GM18498 (cell line): ENCODE measurements around the gene CFAP100.

Source experiments
- ATAC-seq: cut with Tn5 transposase; IDR thresholded peaks from one replicate; pipeline ENCODE4 v1.9.1; 2021; ENCODE audit warnings: mild to moderate bottlenecking, moderate library complexity; ENCODE audit not compliant: unreplicated experiment

Gene CFAP100

DNA sequence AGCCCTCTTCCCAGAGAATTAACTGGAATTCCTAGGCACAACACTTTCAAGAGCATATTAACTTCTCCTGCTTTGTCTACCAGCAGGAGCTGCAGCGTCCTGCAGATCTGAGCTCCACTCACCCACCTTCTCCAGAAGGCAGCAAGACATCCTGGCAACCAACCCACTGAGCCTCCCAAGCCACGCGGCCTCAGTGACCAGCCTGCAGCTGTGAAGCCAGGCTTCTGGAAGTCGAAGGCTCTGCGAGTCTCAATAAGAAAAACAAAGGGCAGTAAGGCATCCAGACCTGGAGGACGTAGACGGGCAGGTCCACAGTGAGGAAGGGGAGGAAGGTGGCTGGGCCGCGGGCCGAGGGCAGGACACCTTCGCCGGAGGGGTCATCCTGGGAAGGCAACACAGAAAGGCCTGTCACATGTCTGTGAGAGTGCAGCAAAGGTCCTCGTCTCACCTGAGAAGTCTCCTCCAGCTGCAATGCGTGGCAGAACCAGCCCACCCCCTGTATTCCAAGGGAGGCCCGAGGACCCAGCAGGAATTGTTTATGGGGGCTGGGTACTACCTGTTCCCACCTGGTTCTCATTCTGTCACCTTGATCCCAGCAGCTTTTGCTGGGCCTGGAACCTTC lies 44.7 kb downstream of the CFAP100 start:
- ATAC-seq = no peak

DNA sequence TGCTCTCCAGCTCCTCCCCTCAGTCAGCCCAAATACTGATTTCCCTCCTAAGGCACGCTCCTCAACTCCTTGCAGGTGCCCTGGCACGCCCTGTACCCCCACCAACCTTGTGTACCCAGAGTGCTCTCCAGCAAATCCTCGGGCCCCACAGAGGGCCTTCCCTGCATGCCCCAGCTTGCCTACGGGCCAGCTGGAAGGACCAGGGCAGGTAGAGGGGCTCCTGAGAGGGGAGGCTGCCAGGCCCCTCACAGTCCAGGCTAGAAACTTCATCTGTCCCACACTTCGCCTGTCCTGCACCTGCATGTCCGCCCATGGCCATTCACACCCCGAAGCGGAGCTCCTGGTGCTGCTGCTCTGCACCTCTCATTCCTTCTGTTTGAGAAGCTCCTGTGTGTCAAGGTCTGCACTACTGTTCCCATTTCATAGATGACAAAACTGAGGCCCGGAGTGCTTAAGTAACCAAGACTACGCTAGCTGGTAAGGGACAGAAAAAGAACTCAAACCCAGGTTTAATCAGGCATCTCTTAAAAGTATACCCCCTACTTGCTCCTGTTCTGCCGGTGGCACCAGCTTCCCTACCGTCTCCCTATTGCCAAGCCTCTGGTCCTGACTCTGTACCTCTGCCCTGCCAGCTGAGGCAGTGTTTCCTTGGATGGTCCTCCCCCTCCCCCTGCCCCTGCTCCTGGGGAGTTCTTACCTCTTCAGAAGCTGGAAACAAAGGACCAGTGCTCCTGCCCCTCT lies 45.4 kb downstream of the CFAP100 start:
- ATAC-seq = no peak

DNA sequence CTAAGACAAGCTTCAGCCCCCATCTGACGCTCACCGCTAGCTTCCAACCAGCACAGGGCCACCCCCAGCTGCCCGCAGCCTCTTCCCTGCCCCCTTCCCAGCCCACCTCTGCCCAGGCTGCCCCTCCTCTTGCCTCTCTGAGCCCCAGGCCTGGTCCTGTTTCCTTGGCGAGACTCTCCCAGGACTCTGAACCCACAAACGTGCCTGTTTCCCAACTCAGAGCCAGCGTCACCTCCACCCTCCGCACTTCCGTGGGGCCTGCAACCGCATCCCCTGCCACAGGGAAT lies 45.9 kb downstream of the CFAP100 start:
- no peak for ATAC-seq

DNA sequence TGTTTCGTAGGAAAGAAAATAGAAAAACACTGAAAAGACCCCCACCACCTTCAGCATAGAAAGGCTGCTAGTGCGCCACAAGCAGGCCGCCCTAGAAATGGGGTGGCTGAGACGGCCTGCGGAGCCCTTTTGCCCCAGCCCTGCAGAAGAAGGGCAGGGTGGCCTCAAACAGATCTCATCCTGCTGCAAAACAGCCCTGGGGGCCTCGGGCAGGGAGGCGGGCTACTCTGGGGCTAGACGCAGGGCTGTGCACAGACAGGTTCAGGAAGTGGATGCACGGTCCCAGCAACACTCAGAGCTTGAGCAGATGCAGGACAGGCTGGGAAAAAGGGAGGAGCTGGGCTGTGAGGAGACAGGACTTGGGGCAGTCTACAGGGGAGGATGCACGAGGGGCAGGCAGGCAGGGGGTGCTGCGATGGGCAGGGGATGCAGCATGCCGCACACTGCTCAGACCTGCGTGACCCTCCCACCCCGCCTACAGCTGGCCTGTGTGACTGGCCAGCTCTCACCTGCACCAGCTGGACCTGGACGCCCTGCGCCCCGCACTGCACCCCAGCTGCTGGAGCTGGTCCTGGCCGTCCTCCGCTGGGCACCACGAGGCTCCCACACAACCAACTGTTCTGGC lies 46.7 kb downstream of the CFAP100 start:
- ATAC-seq = no peak

DNA sequence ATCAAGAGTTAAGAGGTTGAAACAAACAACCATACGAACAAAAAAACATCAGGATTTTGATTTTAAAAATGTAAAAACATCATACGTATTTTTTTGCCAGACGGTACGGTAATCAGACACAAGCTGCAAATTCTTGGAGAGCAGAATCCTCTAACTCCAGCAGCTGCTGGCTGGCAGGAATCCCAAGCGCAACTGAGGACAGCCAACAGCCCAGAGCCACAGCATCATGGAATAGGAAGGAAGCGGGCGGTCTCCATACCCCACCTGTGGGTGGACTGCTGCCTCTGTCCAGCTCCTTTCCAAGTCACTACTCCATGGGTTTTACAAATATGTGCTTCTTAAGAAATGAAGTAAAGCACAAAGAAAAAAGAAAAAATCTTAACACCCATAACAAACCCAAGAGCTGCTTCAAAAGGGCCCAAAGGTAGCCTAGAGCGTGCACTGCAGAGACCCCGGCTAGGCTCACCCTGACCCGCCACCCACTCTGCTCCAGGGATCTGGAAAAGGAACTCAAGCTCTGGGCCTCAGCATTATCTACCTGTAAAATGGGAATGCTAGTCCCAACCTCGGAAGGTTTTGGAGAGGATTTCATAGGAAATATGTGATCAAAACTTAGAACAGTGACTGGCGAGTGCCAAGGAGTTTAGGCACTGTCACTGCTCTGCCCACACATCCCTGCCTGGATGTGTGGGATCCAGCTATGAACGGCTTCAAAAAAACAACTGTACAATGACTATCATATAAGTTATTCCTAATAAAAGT lies 47.6 kb downstream of the CFAP100 start:
- no peak for ATAC-seq

DNA sequence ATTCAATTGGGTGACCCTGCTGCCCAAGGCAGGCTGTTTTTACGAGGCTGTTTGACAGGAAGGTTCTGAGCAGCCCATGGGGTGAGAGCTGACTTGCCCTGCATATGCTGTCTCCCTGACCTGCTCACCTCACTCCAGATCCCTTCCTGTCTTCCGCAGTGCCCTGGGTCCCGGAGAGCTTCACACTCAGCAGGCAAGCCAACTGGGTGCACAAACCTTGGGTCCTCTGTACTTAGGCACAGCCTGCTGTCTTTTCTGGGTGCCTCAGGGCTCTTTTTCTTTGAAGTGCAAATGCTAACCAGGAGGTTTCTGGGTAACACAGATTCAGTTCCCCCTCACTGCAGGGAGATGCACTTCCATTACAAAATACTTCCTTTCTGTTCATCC lies 48.1 kb downstream of the CFAP100 start:
- no peak for ATAC-seq

DNA sequence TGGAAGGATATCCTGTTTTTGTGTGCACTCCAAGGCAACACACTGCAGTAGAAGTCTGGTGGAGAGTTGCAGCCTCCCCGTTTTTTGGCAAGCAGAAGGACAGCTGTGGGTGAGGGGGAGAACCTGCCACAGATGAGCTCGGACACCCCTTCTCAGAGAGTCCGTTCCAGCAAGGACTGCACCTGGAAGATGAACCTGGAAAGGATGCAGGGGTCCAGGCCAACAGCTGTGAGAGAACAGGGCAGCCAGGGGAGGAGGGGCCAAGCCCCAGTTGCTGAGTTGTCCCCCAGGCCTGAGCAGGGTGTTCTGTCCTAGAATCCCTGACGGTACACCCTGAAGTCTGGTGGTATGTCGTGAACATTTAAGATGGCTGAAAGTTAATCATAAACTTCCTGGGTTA lies 50.8 kb downstream of the CFAP100 start:
- no peak for ATAC-seq

DNA sequence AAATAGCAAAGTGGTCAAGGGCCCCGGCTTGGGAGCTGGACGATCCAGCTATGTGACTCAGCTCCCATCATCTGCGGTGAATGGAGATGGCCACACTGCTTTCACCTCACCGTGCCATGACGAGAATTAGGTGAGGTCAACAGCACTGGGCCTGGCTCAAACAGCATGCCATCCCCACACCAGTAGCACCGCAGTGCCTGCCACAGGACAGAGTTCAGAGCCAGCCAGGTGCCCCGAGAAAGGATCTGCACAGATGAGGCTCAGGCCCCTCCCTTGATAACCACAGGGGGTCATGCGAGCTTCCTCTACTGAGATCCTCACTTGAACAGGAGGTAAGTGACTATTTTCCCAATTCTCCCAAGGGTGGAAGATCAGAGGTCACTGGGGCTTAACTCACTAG lies 51.6 kb downstream of the CFAP100 start:
- no peak for ATAC-seq

DNA sequence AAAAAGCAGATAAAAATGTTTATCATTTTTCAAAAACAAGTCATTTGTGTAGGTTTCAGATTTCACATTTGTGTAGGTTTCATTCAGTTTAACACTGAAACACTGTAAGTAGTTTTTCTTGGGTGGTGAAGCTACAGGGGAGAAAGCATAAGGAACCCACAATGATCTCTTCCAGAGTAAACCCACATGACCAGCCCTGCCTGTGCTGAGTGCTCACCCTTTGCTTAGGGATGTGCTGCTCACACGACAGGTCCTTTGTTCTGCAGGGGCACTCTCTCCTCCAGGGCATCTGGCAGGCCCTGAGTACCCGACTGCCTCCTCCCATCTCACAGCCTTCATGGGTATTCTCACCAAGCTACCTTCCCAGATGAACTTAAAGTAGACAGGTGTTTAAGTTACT lies 52.1 kb downstream of the CFAP100 start:
- no peak for ATAC-seq

DNA sequence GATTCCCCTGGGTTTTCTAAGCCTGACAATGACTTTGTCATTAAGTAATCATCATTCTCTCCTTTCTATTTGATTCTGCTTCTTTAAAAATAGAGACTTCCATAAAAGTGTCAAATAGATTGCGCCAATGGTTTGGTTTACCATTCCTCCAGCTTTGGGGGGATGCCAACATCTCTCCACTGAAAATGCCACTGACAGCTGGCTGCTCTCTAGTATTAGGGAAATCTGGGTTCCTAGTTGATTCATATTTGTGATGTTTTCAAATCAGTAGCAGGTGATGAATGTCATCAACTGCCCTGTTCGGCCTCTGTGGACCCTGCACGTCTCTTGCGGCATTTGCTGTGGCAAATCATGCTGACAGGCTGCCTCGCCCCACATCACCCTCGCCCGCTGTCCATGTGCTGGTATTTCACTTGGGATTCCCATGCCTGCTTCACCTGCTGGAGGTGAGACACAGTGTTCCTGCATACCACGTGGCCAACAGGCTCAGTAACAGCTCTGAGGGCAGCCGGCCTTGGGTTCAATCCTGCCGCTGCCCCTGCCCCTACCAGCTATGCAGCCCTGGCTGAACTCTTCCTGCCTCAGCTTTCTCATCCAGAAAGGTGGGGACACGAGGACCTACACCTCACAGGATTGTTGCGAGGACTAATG lies 52.9 kb downstream of the CFAP100 start:
- ATAC-seq = no peak

DNA sequence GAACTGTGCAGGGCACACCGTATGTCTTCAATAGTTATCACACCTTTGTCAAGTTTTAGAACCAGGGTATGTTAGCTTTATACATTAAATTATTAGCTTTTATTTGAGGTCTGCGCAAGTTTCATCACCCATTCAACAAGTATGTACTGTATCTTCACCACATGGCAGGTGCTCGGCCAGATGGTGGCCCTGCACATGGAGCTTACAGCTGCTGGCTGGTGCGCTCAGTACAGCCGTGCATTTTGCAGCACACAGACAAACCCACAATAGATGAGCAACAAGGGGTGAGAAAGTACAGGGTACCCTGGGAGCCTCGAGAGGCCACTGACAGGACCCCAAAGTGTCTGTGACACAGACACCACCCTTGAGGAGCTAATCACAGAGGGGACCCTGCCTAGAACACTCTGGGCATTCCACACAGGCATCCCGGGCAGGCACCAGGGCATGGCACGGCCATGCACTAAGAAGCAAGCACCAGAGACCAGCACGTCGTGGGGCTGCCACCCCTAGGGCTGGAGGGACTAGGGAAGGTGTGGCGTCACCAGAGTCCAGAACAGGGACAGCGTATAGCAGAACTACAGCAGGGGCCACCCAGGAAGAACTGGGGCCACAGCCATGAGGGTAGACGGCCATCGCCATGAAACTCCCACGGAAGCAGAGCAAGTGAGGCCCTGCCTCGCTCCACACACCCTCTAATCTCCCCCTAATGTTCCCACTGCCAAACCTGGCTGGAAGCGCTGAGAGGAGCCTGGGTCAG lies 53.6 kb downstream of the CFAP100 start:
- ATAC-seq = no peak

DNA sequence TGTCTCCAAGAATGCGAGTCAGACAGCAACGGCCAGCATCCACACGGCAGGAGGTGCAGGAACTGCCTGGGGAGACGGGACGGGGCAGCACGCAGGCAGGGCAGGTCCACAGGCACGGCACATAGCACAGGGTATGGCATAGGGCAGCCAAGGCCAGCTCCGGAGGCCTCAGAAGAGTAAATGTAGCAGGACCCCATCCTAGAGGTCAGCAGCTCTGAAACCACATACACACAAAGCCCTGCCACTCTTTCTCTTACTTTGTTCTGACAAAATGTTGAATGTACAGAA lies 54.1 kb downstream of the CFAP100 start:
- ATAC-seq = no peak

DNA sequence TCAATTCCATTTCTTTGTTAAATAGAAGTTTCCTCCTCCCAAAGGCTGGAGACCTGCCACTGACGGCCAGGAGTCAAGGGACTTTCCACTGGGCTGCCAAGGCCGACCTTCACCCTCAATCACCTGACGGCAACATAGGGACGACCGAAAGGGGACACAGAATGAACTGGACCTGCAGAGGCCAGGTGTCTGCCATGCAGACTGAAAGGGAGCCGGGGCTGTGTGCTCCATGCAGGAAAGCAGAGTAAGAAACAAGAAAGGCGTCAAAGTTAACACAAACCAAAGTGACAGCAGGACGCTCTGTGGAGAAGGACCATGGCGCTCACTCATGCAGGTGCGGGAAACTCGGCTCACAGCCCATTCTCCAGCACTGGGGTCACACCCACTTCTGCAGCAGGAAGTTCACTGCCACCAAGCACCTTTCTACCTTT lies 54.9 kb downstream of the CFAP100 start:
- ATAC-seq = no peak

DNA sequence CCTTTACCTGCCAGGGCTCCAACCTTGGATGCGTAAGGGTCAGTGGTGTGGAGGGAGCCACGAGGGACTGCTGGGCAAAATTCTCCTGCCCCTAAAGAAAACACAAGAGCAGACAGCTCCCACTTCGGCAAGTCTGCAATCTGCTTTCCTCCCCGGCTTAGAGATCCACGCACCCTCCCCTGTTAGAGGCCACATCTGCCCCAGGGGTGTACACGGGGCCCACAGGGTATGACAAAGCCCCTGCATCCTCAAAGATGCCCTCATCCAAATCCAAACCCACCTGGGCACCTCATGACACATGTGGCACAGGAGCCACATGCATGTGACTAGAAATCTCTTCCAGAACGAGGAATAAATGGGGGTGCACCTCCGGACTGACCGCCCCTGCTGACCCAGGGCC lies 55.5 kb downstream of the CFAP100 start:
- ATAC-seq = no peak

DNA sequence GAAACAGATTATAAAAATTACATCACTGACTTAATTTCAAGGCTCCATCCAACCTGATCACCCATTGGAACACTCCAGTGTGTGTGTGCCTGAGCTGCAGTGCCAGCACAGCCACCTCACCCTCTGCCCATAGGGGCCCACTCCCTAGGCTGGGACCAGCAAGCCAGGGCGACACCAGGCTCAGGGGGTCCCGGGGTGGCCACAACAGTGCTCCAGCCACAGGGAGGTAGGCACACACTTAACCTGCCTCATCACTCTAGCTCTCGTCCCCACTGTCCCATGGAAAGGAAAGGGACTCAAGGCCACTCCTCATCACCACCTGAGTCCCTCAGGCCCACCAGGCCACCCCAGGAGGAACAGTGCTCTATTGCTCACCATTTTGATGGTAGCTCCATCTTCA lies 56.0 kb downstream of the CFAP100 start:
- ATAC-seq = no peak

DNA sequence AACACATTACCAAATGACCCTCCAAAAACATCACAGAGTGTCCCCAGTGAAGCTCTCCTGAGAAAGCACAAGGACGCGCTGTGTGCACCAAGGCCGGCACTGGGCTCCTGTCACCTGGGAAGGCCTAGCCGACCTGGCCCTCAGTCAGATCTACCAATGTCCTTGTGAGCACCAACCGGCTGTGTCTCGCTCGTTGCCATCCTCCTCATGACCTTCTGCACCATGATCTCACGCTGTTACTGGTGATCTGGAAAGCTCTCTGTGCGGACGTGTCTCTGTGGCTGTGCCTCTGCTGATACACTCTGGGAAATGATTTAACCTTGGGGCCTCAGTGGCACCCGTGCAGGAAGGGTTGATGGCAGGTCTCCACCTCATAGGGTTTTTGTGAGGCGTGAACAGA lies 56.8 kb downstream of the CFAP100 start:
- no peak for ATAC-seq

DNA sequence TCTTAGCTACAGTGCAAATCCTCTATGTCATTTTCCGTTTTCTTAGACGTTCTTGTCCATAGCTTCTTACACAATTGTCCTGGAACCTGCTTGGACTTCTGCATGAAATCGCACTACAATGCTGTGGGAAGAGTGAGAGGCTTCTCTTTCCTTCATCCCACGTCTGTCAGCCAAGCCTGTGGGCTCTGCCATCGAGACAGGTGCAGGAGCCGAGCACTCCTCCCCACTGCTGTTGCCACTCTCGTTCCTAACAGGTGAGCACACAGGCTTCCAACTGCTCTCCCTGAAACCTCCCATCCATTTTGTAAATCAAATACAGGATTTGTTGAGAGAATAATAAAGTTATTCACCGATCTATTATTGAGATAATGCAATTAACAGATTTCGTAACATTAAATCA lies 57.5 kb downstream of the CFAP100 start:
- no peak for ATAC-seq

DNA sequence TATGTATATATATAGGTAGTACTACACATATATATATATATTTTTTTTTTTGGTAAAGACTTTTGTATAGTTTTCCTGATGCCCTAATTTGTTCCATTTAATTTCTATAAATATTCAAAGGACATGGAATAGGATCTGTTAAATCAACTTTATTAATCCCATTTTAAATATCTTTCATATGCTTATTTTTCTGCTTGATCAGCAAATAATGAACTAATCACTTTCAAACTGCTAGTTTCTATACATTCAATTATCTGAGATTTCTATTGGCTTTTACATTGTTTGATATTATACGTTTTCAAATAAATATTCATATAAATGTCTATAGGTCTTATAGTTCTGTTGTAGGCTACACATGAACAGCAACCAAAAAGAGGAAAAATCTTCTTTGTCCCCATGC lies 59.3 kb downstream of the CFAP100 start:
- ATAC-seq = no peak

DNA sequence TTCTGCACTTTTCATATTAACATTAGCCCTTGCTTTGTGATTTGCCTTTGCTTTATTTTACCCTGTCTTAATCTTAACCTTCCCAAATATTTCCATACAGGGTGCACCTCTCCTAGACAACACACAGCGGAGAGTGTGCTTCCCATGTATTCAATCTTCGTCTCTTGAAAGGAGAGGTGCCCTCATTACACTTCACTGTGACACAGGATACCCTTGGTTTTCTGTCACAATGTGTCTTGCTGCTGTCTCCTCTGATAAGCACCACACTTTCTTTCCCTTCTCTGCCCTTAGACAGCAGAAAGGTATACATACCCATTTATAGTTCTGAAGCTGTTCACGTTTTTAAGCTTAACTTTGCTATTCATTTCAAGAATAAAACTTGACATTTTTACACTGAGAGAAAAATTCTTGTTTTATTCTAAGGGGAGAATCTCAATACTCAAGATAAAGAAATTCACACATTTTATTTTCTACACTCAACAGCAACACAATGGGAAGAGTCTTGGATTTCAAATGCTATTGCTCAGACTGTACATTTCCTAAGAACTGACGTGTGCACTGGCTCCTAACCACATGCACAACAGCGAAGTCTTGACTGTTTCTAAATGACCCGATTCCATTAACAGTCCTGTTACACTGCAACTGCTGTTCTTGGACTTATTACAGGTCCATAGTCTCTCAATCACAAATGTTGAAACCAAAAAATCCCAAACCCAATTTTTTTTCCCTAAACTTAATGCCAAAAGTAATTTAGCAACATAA lies 59.9 kb downstream of the CFAP100 start:
- ATAC-seq = no peak

DNA sequence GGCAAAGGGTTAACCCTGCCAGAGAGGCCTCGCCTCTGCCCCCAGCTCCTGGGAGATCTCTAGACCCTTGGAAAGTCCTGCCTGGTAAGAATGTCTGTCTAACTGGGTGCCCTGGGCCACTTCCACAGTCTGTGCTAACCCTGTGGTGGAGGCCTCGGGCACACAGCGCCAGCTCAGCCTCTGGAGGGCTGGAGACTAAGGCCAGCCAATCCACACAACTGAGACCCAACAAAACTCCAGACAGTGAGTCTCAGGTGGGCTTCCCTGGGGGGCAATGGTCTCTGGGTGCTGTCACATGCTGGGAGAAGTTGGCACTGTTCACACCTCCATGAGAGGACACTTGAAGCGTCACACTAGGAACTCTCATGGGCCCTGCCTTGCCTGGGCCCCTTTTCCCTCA lies 61.5 kb downstream of the CFAP100 start:
- ATAC-seq = no peak
